Measurements from ENCODE around the gene PRPF19. TPM values are rescaled to one million over a fixed set of nuclear protein-coding genes. Genes with fewer than 3 reads are reported as not detected.

Gene PRPF19
- total and polyA plus RNA-seq, 2 of the 8 experiments (the other 6 are each of a cell fraction or from before 2014, with no cell fraction given): 107 to 141 TPM

DNA sequence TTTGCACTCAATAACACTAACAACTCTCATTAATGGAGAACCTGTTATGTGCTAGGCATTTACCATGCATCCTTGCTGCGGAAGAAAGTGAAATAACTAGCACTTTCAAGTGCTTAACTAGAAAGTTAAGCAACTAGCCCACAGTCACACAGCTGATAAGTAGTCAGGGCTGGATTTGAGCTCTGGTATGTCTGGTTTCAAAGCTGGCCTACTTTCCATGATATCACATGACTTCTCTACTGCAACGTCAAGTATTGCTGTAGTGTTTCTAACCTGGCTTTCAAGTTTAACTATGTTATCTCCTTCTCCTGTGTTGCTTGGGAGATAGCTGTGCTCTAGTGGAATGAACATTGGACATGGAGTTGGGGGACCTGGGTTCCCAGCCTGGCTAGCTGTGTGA lies 33.5 kb upstream of the PRPF19 start:
- no peak overlapping the region for H3K4me3 ChIP-seq (ENCODE audit: extremely low read depth in 1 of 4, insufficient read depth in 2 of 4, low read depth in 3 of 4, low read length in 4 of 4)
- H3K23ac ChIP-seq (ENCODE audit: insufficient read length): no peak overlapping the region
- H2BK120ac ChIP-seq (replicated peaks; ENCODE audit: low read depth, low read length): no peak overlapping the region
- no peak overlapping the region for H2BK12ac ChIP-seq (ENCODE audit: low read depth, low read length)
- ChIA-PET CTCF (ENCODE audit: partially characterized antibody) (interaction anchor here (0.7 to 2.3 kb wide), 12 partner anchors 8 to 314 kb away, joined by 3 to 5 read pairs (median 4); no protein-coding TSS in a partner anchor), POLR2A (ENCODE audit: partially characterized antibody) (interaction anchor here (1.0 to 1.7 kb wide), 6 partner anchors 10 to 24 kb away, joined by 3 to 5 read pairs (median 4); partner anchors contain the start of gene TMEM132A)
- DNase-seq (ENCODE audit: low read depth in 1 of 2, low spot score in 2 of 2) (no peak), FAIRE-seq (no peak)
- H2AFZ ChIP-seq (ENCODE audit: low read length): no peak overlapping the region
- H3K79me2 ChIP-seq (ENCODE audit: control insufficient read depth in 1 of 2, insufficient read depth in 2 of 2, low read length in 2 of 2): no peaks in the 10 kb centered on the region
- no peak overlapping the region for H4K5ac ChIP-seq (ENCODE audit: insufficient read length, low read depth, low read length)
- H3K4ac ChIP-seq (replicated peaks; ENCODE audit: insufficient read length, low read depth, low read length): no peak overlapping the region
- H3K27ac ChIP-seq (ENCODE audit: low read depth, low read length): no peak overlapping the region
- peaks cover 0 to 5% of the 10 kb centered on the region in 2 experiments for H4K20me1 ChIP-seq (replicated peaks in 1 of 2; ENCODE audit: control insufficient read depth in 1 of 2, insufficient read depth in 2 of 2, low read length in 2 of 2)
- H3K27me3 ChIP-seq (replicated peaks in 1 of 4; ENCODE audit: control insufficient read depth in 3 of 4, extremely low read depth in 1 of 4, insufficient read depth in 3 of 4, low read length in 3 of 4): no peaks in the 10 kb centered on the region
- no peak overlapping the region for H3K4me2 ChIP-seq (ENCODE audit: insufficient read depth in 1 of 2, low read depth in 2 of 2, low read length in 2 of 2)
- no peak overlapping the region for H3K9ac ChIP-seq (replicated peaks in 1 of 4; ENCODE audit: extremely low read depth in 1 of 4, low read depth in 3 of 4, low read length in 3 of 4)
- no peak overlapping the region for H4K91ac ChIP-seq (replicated peaks; ENCODE audit: insufficient read length, low read length)
- H2BK20ac ChIP-seq (ENCODE audit: low read length): no peak overlapping the region
- no peak overlapping the region for H3K18ac ChIP-seq (ENCODE audit: extremely low read depth, low read length)
- H3K79me1 ChIP-seq (ENCODE audit: low read depth, low read length): no peaks in the 10 kb centered on the region; the same call in 1 of the 2 replicates
- no peak overlapping the region for H2AK5ac ChIP-seq (ENCODE audit: low read depth, low read length)
- H3K23me2 ChIP-seq (ENCODE audit: low read depth, low read length): no peaks in the 10 kb centered on the region
- no peaks in the 10 kb centered on the region for H3K9me3 ChIP-seq (ENCODE audit: insufficient read depth in 2 of 2, low read depth in 1 of 2, low read length in 1 of 2)
- H3K14ac ChIP-seq (ENCODE audit: insufficient read length): no peak overlapping the region
- no peak overlapping the region for H3K56ac ChIP-seq (replicated peaks; ENCODE audit: insufficient read length, low read depth, low read length)
- no peak overlapping the region for H4K8ac ChIP-seq (ENCODE audit: extremely low read depth, insufficient read depth, low read length)
- 79% methylated on average over 2 of the region's 2 CpGs; no CpG with 5 or more reads in 1 of the 2 experiments for WGBS, 2 experiments (ENCODE audit: extremely low coverage in 1 of 2, insufficient coverage in 1 of 2, insufficient read length in 1 of 2, insufficient replicate concordance in 2 of 2, low coverage in 1 of 2, low lambda C conversion rate in 2 of 2, missing lambda C conversion rate in 1 of 2)
- H2BK5ac ChIP-seq (ENCODE audit: low read depth, low read length): no peak overlapping the region
- H2BK15ac ChIP-seq (ENCODE audit: low read length): no peak overlapping the region
- H3K36me3 ChIP-seq (ENCODE audit: control insufficient read depth in 2 of 4, insufficient read depth in 4 of 4, low read length in 3 of 4): peaks cover 0 to 6% (median 5%) of the 10 kb centered on the region in 4 experiments; a peak in 5 of 8 replicates
- H3K4me1 ChIP-seq (replicated peaks in 1 of 4; ENCODE audit: control insufficient read depth in 3 of 4, insufficient read depth in 4 of 4, low read length in 3 of 4): no peaks in the 10 kb centered on the region; a peak in 2 of 7 replicates
- TF ChIP-seq MAX (IDR thresholded peaks at IDR 0.05): no peak
- no peak for TF ChIP-seq JUN (IDR thresholded peaks at IDR 0.05; ENCODE audit: low read depth, low read length)
- no peak for TF ChIP-seq KDM5A (IDR thresholded peaks at IDR 0.05; ENCODE audit: low read length)
- TF ChIP-seq BACH1 (IDR thresholded peaks at IDR 0.05; ENCODE audit: low read length): no peak
- no peak for TF ChIP-seq SP4 (IDR thresholded peaks at IDR 0.05; ENCODE audit: low read length)
- no peak for TF ChIP-seq TAF1 (IDR thresholded peaks at IDR 0.05; ENCODE audit: low read depth, low read length)
- no peak for TF ChIP-seq CBX5 (IDR thresholded peaks at IDR 0.05; ENCODE audit: low read depth, low read length)
- TF ChIP-seq EGR1 (IDR thresholded peaks at IDR 0.05; ENCODE audit: borderline replicate concordance, low read depth, low read length): no peak
- TF ChIP-seq MAFK (IDR thresholded peaks at IDR 0.05; ENCODE audit: low read depth, low read length): no peak
- TF ChIP-seq SAP30 (IDR thresholded peaks at IDR 0.05; ENCODE audit: insufficient read depth, insufficient replicate concordance, low read length): no peak
- TF ChIP-seq HDAC2 (IDR thresholded peaks at IDR 0.05; ENCODE audit: borderline replicate concordance in 1 of 2, low read depth in 2 of 2, low read length in 2 of 2): no peak
- TF ChIP-seq SIN3A (conservative IDR thresholded peaks at IDR 0.05 in 1 of 2, IDR thresholded peaks at IDR 0.05 in 1 of 2; ENCODE audit: low read depth in 1 of 2, low read length in 2 of 2): no peak
- no peak for TF ChIP-seq EP300 (IDR thresholded peaks at IDR 0.05; ENCODE audit: borderline replicate concordance in 1 of 2, low read depth in 2 of 2, low read length in 2 of 2)
- TF ChIP-seq POU5F1 (IDR thresholded peaks at IDR 0.05; ENCODE audit: low read depth, low read length): no peak
